ENCODE measurements around the gene IER5. TPM values are rescaled to one million over a fixed set of nuclear protein-coding genes. Genes with fewer than 3 reads are reported as not detected.

The IER5 gene
- total RNA-seq, 2 experiments from 2014 or later, result 39.8 to 41.3 TPM

DNA sequence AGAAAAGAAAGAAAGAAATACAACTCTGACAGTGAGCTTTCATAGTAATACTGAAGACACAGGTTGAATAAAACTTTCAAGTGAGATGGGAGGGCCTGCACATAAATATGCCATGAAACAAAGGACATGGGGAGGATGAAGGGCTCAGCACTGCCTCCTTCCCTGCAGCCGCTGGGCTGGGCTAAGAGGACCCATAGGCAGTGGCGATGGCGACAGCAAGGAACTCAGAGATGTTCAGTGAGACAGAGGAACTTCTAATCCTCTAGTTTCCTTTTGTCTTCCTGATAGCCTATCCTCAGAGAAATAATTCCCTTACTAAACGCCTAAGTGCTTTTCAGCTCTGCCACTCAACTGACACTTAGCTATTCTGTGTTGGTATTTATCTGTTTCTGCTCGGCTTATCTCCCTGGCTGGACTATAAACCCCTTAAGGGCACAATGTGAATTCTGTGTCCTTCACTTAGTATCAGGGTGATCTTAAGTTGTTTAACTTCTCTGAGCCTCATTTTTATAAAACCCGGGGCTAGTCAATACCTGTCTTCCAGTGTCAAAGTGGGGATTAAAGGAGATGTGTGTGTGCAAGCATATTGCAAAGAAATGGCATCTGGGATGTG, 24.4 kb upstream of the IER5 start:
- no peaks in the 10 kb centered on the region for H3K27me3 Mint-ChIP-seq
- H3K27ac Mint-ChIP-seq, result no peak overlapping the region
- CTCF ChIA-PET, result interaction anchor here (1.7 to 3.2 kb wide), 4 partner anchors 9 to 26 kb away, joined by 3 to 16 read pairs (median 6); no protein-coding TSS in a partner anchor
- intact Hi-C loops (cut with micrococcal nuclease), result no loop called here
- H3K4me3 Mint-ChIP-seq, result no peak overlapping the region
- POLR2A ChIA-PET, result interaction anchor here (0.9 to 2.7 kb wide), 5 partner anchors 22 to 42 kb away, joined by 3 to 27 read pairs (median 7); partner anchors contain the start of gene STX6
- ATAC-seq (no peak), DNase-seq (no peak)
- H3K36me3 Mint-ChIP-seq (ENCODE audit: low read depth), result peaks cover 11% of the 10 kb centered on the region
- H3K4me1 Mint-ChIP-seq (ENCODE audit: low read depth), result peaks cover 20% of the 10 kb centered on the region
- peaks cover 12% of the 10 kb centered on the region for H3K9me3 Mint-ChIP-seq
- TF ChIP-seq CTCF (IDR thresholded peaks at IDR 0.05), result no peak

DNA sequence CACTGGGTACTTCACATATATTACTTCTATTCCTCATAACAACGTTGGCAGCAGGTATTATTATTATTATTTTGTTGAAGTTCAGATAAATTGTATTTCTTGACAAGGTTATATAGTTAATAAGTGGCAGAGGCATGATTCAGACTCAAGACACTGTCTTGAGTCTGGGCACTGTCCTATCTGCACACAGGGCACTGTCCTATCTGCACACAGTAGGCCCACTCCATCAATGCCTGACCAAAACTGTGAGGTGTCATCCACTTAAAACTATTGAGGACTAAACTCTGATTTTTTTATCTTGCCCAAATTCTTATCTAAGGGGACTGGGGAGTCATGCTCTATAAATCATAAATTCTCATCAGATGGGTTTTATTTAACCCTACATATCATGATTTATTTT, 23.8 kb upstream of the IER5 start:
- Mint-ChIP-seq H3K4me1 (ENCODE audit: low read depth) (peaks cover 20% of the 10 kb centered on the region), H3K9me3 (peaks cover 6% of the 10 kb centered on the region), H3K4me3 (no peak overlapping the region), H3K27ac (no peak overlapping the region), H3K27me3 (no peaks in the 10 kb centered on the region), H3K36me3 (ENCODE audit: low read depth) (peaks cover 6% of the 10 kb centered on the region)
- ATAC-seq (no peak), DNase-seq (no peak)
- CTCF ChIA-PET, result interaction anchor here (1.7 to 3.2 kb wide), 2 partner anchors 10 to 19 kb away, joined by 3 to 16 read pairs; no protein-coding TSS in a partner anchor
- intact Hi-C loops (cut with micrococcal nuclease), result no loop called here
- TF ChIP-seq CTCF (IDR thresholded peaks at IDR 0.05), result no peak
- POLR2A ChIA-PET, result no interaction called here

DNA sequence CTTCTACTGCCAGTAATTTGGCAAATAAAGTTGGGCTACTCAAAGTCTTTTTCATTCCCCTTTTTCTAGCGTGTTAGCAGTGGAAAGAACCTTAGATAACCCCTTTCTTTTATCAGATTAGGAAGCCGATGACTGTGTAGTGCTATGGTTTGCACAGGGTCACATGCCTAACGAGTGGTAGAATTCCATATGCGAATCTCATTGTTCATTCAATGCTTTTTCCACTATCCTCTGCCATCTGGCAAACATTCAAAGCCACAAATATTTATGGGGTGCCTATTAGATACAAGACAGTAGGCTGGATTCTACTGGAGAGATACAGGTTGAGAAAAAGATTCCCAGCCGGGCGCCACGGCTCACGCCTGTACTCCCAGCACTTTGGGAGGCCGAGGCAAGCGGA, 14.9 kb upstream of the IER5 start:
- Mint-ChIP-seq H3K36me3 (ENCODE audit: low read depth) (no peaks in the 10 kb centered on the region), H3K4me3 (no peak overlapping the region), H3K9me3 (peaks cover 3% of the 10 kb centered on the region), H3K27me3 (peaks cover 9% of the 10 kb centered on the region), H3K27ac (no peak overlapping the region), H3K4me1 (ENCODE audit: low read depth) (no peaks in the 10 kb centered on the region)
- no peak for TF ChIP-seq CTCF (IDR thresholded peaks at IDR 0.05)
- ChIA-PET POLR2A (interaction anchor here (2.0 kb wide), 1 partner anchor 11 kb away, joined by 5 read pairs; no protein-coding TSS in a partner anchor), CTCF (no interaction called here)
- ATAC-seq (no peak), DNase-seq (no peak)
- intact Hi-C loops (cut with micrococcal nuclease), result no loop called here

- H3K9me3 Mint-ChIP-seq, result no peaks in the 10 kb centered on the region
- ChIA-PET POLR2A (interaction anchor here (0.6 to 1.1 kb wide), 4 partner anchors 13 to 850 kb away, joined by 3 read pairs; no protein-coding TSS in a partner anchor), CTCF (interaction anchor here (0.9 to 1.1 kb wide), 3 partner anchors 9 to 67 kb away, joined by 3 to 5 read pairs (median 3); no protein-coding TSS in a partner anchor)
- TF ChIP-seq CTCF (IDR thresholded peaks at IDR 0.05), result no peak
- no peak for ATAC-seq
- intact Hi-C loops (cut with micrococcal nuclease), result no loop called here
- H3K27ac Mint-ChIP-seq, result no peak overlapping the region
- no peak overlapping the region for H3K4me3 Mint-ChIP-seq
- H3K4me1 Mint-ChIP-seq (ENCODE audit: low read depth), result peaks cover 5% of the 10 kb centered on the region
- DNase-seq, result no peak
- H3K27me3 Mint-ChIP-seq, result peaks cover 9% of the 10 kb centered on the region
- no peaks in the 10 kb centered on the region for H3K36me3 Mint-ChIP-seq (ENCODE audit: low read depth)
Measured at GRCh38 chr1:181075766-181076350, 12.6 kb upstream of the IER5 start.

DNA sequence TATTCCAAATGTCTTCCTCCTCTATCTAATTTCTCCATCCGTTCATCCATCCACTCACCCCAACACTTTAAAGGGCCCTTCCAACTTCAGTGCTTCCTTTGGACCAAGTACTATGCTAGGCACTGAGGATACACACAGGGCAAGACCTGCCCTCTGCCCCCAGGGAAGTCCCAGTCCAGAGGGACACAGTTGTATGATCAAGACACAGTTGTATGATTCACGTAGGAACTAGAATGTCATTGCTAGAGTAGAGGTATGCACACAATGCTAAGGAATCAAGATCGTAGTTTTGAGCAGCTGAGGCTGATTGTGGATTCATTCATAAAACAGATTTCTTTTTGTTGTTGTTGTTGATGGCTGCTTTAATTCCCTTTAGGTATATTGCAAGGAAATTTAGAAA, 11.6 kb upstream of the IER5 start:
- Mint-ChIP-seq H3K36me3 (ENCODE audit: low read depth) (no peaks in the 10 kb centered on the region), H3K27me3 (peaks cover 11% of the 10 kb centered on the region), H3K4me3 (no peak overlapping the region), H3K4me1 (ENCODE audit: low read depth) (peaks cover 5% of the 10 kb centered on the region), H3K9me3 (no peaks in the 10 kb centered on the region), H3K27ac (no peak overlapping the region)
- CTCF ChIA-PET, result no interaction called here
- DNase-seq (no peak), ATAC-seq (no peak)
- no peak for TF ChIP-seq CTCF (IDR thresholded peaks at IDR 0.05)
- intact Hi-C loops (cut with micrococcal nuclease), result no loop called here
- POLR2A ChIA-PET, result no interaction called here

All from activated CD8-positive, alpha-beta T cell treated with anti-CD3 and anti-CD28 coated beads for 36 hours (primary cell).